Neural progenitor cell (in vitro differentiated cells): Measurements from ENCODE around the gene STPG4. TPM values are rescaled to one million over a fixed set of nuclear protein-coding genes. Genes with fewer than 3 reads are reported as not detected.
A peak's percentile ranks its signal among the peaks of the same experiment; 100 is the strongest.

Experiments
- DNase-seq: peaks from one replicate; pipeline ENCODE4 v3.0.0-alpha.2; 2016; ENCODE audit warnings: low spot score
- H2AFZ ChIP-seq: fragments of 200-600 bp; sonication (generic); replicated peaks from 2 replicates; pipeline ENCODE4 v1.6.1; 2016; ENCODE audit warnings: antibody characterized with exemption
- H3F3A ChIP-seq: fragments of 200-600 bp; sonication (generic); 2 replicates; pipeline ENCODE4 v1.6.1; 2016; ENCODE audit warnings: antibody characterized with exemption, low read depth
- H3K27ac ChIP-seq: fragments of 200-600 bp; sonication (generic); 2 replicates; pipeline ENCODE4 v1.5.1; 2016; ENCODE audit warnings: mild to moderate bottlenecking
- H3K27me3 ChIP-seq: fragments of 200-600 bp; sonication (generic); 2 replicates; pipeline ENCODE4 v1.6.1; 2016; ENCODE audit warnings: mild to moderate bottlenecking, moderate library complexity
- H3K36me3 ChIP-seq: fragments of 200-600 bp; sonication (generic); 2 replicates; pipeline ENCODE4 v1.5.1; 2016
- H3K4me1 ChIP-seq: fragments of 200-600 bp; sonication (generic); 2 replicates; pipeline ENCODE4 v1.6.1; 2016; ENCODE audit warnings: mixed run types
- H3K4me2 ChIP-seq: fragments of 200-600 bp; sonication (generic); 2 replicates; pipeline ENCODE4 v1.6.1; 2016
- H3K4me3 ChIP-seq: fragments of 200-600 bp; sonication (generic); 2 replicates; pipeline ENCODE4 v1.5.1; 2016
- H3K79me2 ChIP-seq: fragments of 200-600 bp; sonication (generic); 2 replicates; pipeline ENCODE4 v1.6.1; 2016; ENCODE audit warnings: low read depth
- H3K9ac ChIP-seq: fragments of 200-600 bp; sonication (generic); 2 replicates; pipeline ENCODE4 v1.6.1; 2016
- H3K9me3 ChIP-seq: fragments of 200-600 bp; sonication (generic); 2 replicates; pipeline ENCODE4 v1.5.1; 2016; ENCODE audit warnings: low read depth
- H4K20me1 ChIP-seq: fragments of 200-600 bp; sonication (generic); 2 replicates; pipeline ENCODE4 v1.6.1; 2016; ENCODE audit warnings: low read depth
- H3K27ac Mint-ChIP-seq: 3 replicates; pipeline ENCODE4 v1.8.0; 2021; ENCODE audit warnings: mixed read lengths
- H3K27me3 Mint-ChIP-seq: 2 replicates; pipeline ENCODE4 v1.8.0; 2022; ENCODE audit warnings: low read depth, mild to moderate bottlenecking, inconsistent platforms, moderate library complexity, mixed read lengths; ENCODE audit not compliant: insufficient read depth
- H3K36me3 Mint-ChIP-seq: 3 replicates; pipeline ENCODE4 v1.8.0; 2021; ENCODE audit warnings: mixed read lengths
- H3K4me1 Mint-ChIP-seq: 3 replicates; pipeline ENCODE4 v1.8.0; 2021; ENCODE audit warnings: mixed read lengths
- H3K4me3 Mint-ChIP-seq: 3 replicates; pipeline ENCODE4 v1.8.0; 2021; ENCODE audit warnings: mild to moderate bottlenecking, moderate library complexity, mixed read lengths
- H3K9me3 Mint-ChIP-seq: 3 replicates; pipeline ENCODE4 v1.8.0; 2020; ENCODE audit warnings: mixed read lengths
- CTCF ChIP-seq: fragments of 200-600 bp; sonication (generic); IDR thresholded peaks from 2 replicates; pipeline ENCODE4 v1.5.1; 2017; ENCODE audit warnings: antibody characterized with exemption, mild to moderate bottlenecking
- EZH2 ChIP-seq: fragments of 200-600 bp; sonication (generic); IDR thresholded peaks from 2 replicates; pipeline ENCODE4 v1.6.1; 2017; ENCODE audit warnings: antibody characterized with exemption, mild to moderate bottlenecking, moderate library complexity
- EZH2phosphoT487 ChIP-seq: fragments of 200-600 bp; sonication (generic); IDR thresholded peaks from 2 replicates; pipeline ENCODE4 v1.6.1; 2017; ENCODE audit warnings: antibody characterized with exemption
- total RNA-seq: library from RNA; depleted of rRNA; stranded (reverse); fragments of >200 nt; gene quantifications from 2 replicates; pipeline ENCODE4 v1.2.3, GENCODE V29; 2015; ENCODE audit warnings: low replicate concordance

Gene STPG4
- total RNA-seq, 1 donor from 2014 or later: not detected

- Histone ChIP-seq H3K79me2 (no peaks in the 10 kb centered on the region), H3K27ac (peak overlapping the region; percentile 63), H3K27me3 (no peaks in the 10 kb centered on the region), H3K9ac (no peak overlapping the region), H3K36me3 (no peaks in the 10 kb centered on the region), H3K4me3 (no peak overlapping the region), H3K9me3 (no peaks in the 10 kb centered on the region), H3K4me1 (peaks cover 12% of the 10 kb centered on the region), H3F3A (no peaks in the 10 kb centered on the region), H2AFZ (no peak overlapping the region), H4K20me1 (no peaks in the 10 kb centered on the region), H3K4me2 (peak overlapping the region; percentile 8)
- no peaks in the 10 kb centered on the region for H3K9me3 Mint-ChIP-seq
- peaks cover 52% of the 10 kb centered on the region for H3K4me1 Mint-ChIP-seq
- H3K27me3 Mint-ChIP-seq: peaks cover 12% of the 10 kb centered on the region
- H3K36me3 Mint-ChIP-seq: peaks cover 20% of the 10 kb centered on the region
- DNase-seq: peak; percentile 84
- H3K4me3 Mint-ChIP-seq: no peak overlapping the region
- no peak overlapping the region for H3K27ac Mint-ChIP-seq
- TF ChIP-seq CTCF (no peak), EZH2 (no peak), EZH2phosphoT487 (no peak)
Observed at GRCh38 chr2:47069628-47070154, 85.4 kb downstream of the STPG4 start.

GRCh38 chr2:47068981-47069627, 86.0 kb downstream of the STPG4 start:
- H3K4me1 ChIP-seq: peaks cover 12% of the 10 kb centered on the region
- H3K36me3 ChIP-seq: no peaks in the 10 kb centered on the region
- no peaks in the 10 kb centered on the region for H3K9me3 ChIP-seq
- Mint-ChIP-seq H3K9me3 (no peaks in the 10 kb centered on the region), H3K36me3 (peaks cover 21% of the 10 kb centered on the region), H3K27ac (no peak overlapping the region), H3K4me3 (no peak overlapping the region), H3K4me1 (peaks cover 53% of the 10 kb centered on the region), H3K27me3 (peaks cover 12% of the 10 kb centered on the region)
- no peaks in the 10 kb centered on the region for H4K20me1 ChIP-seq
- DNase-seq: no peak
- no peaks in the 10 kb centered on the region for H3K79me2 ChIP-seq
- no peaks in the 10 kb centered on the region for H3F3A ChIP-seq
- H3K27me3 ChIP-seq: no peaks in the 10 kb centered on the region
- no peak overlapping the region for H2AFZ ChIP-seq
- no peak for TF ChIP-seq CTCF
- TF ChIP-seq EZH2: no peak
- no peak for TF ChIP-seq EZH2phosphoT487
- no peak overlapping the region for H3K27ac ChIP-seq
- no peak overlapping the region for H3K9ac ChIP-seq
- H3K4me3 ChIP-seq: no peak overlapping the region
- peak overlapping the region; percentile 8 for H3K4me2 ChIP-seq

GRCh38 chr2:47067788-47068407, 87.2 kb downstream of the STPG4 start:
- no peaks in the 10 kb centered on the region for H3K79me2 ChIP-seq
- no peak overlapping the region for H3K4me2 ChIP-seq
- peaks cover 16% of the 10 kb centered on the region for H3K4me1 ChIP-seq
- peaks cover 17% of the 10 kb centered on the region for H3K36me3 Mint-ChIP-seq
- no peaks in the 10 kb centered on the region for H3K36me3 ChIP-seq
- no peak overlapping the region for H3K4me3 ChIP-seq
- H3K27ac ChIP-seq: no peak overlapping the region
- H3K27me3 Mint-ChIP-seq: peaks cover 11% of the 10 kb centered on the region
- no peak for DNase-seq
- H3K9me3 ChIP-seq: no peaks in the 10 kb centered on the region
- H3K4me1 Mint-ChIP-seq: peaks cover 61% of the 10 kb centered on the region
- H3K4me3 Mint-ChIP-seq: no peak overlapping the region
- H3K9ac ChIP-seq: no peak overlapping the region
- H3K27me3 ChIP-seq: no peaks in the 10 kb centered on the region
- no peak overlapping the region for H3K27ac Mint-ChIP-seq
- H2AFZ ChIP-seq: no peak overlapping the region
- TF ChIP-seq EZH2phosphoT487 (no peak), EZH2 (no peak), CTCF (no peak)
- no peaks in the 10 kb centered on the region for H3K9me3 Mint-ChIP-seq
- H3F3A ChIP-seq: no peaks in the 10 kb centered on the region
- H4K20me1 ChIP-seq: no peaks in the 10 kb centered on the region
